Parathyroid adenoma (tissue), 2 donors: Measurements from ENCODE around the gene RBM19.

Experiments
- H2AFZ ChIP-seq: fragments of 300-600 bp; sonication (generic); one replicate; pipeline ENCODE4 v1.7.0; 2017; ENCODE audit warnings: antibody characterized with exemption, mild to moderate bottlenecking
- H3K27ac ChIP-seq: fragments of 300-600 bp; sonication (generic); one replicate; pipeline ENCODE4 v1.7.0; 2017
- H3K27me3 ChIP-seq: fragments of 300-600 bp; sonication (generic); one replicate; pipeline ENCODE4 v1.7.0; 2017; ENCODE audit warnings: low read length; ENCODE audit not compliant: control insufficient read depth, insufficient read depth
- H3K36me3 ChIP-seq: fragments of 300-600 bp; sonication (generic); one replicate; pipeline ENCODE4 v1.7.0; 2017; ENCODE audit warnings: low read length; ENCODE audit not compliant: control insufficient read depth, insufficient read depth
- H3K4me1 ChIP-seq: fragments of 300-600 bp; sonication (generic); one replicate; pipeline ENCODE4 v1.7.0; 2017; ENCODE audit warnings: control low read depth
- H3K4me2 ChIP-seq: fragments of 300-600 bp; sonication (generic); one replicate; pipeline ENCODE4 v1.7.0; 2017; ENCODE audit warnings: low read length
- H3K4me3 ChIP-seq: fragments of 300-600 bp; sonication (generic); one replicate; pipeline ENCODE4 v1.7.0; 2017; ENCODE audit warnings: low read depth, low read length
- H3K79me2 ChIP-seq: fragments of 300-600 bp; sonication (generic); one replicate; pipeline ENCODE4 v1.7.0; 2017; ENCODE audit warnings: control low read depth
- H3K9ac ChIP-seq: fragments of 300-600 bp; sonication (generic); one replicate; pipeline ENCODE4 v1.7.0; 2017; ENCODE audit warnings: mild to moderate bottlenecking
- H3K9me3 ChIP-seq: fragments of 300-600 bp; sonication (generic); one replicate; pipeline ENCODE4 v1.7.0; 2017; ENCODE audit warnings: low read length; ENCODE audit not compliant: control insufficient read depth
- TF ChIP-seq, protein P1 (sequence below): fragments of 300-600 bp; sonication (generic); IDR thresholded peaks from one replicate; pipeline ENCODE4 v1.7.0; 2017; ENCODE audit warnings: antibody characterized with exemption, mild to moderate bottlenecking
- donor health status: primary hyperparathyroidism.

Gene RBM19

GRCh38 chr12:113874326-113874725, 91.8 kb downstream of the RBM19 start:
- Histone ChIP-seq H3K9ac (no peak overlapping the region), H3K36me3 (no peaks in the 10 kb centered on the region), H3K4me1 (no peaks in the 10 kb centered on the region), H3K4me3 (no peak overlapping the region), H3K4me2 (no peak overlapping the region), H3K79me2 (no peaks in the 10 kb centered on the region), H3K27me3 (no peaks in the 10 kb centered on the region), H3K27ac (no peak overlapping the region), H3K9me3 (no peaks in the 10 kb centered on the region), H2AFZ (no peak overlapping the region)
- TF ChIP-seq, protein P1, sequence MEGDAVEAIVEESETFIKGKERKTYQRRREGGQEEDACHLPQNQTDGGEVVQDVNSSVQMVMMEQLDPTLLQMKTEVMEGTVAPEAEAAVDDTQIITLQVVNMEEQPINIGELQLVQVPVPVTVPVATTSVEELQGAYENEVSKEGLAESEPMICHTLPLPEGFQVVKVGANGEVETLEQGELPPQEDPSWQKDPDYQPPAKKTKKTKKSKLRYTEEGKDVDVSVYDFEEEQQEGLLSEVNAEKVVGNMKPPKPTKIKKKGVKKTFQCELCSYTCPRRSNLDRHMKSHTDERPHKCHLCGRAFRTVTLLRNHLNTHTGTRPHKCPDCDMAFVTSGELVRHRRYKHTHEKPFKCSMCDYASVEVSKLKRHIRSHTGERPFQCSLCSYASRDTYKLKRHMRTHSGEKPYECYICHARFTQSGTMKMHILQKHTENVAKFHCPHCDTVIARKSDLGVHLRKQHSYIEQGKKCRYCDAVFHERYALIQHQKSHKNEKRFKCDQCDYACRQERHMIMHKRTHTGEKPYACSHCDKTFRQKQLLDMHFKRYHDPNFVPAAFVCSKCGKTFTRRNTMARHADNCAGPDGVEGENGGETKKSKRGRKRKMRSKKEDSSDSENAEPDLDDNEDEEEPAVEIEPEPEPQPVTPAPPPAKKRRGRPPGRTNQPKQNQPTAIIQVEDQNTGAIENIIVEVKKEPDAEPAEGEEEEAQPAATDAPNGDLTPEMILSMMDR, result no peak

- Histone ChIP-seq H3K9me3 (no peaks in the 10 kb centered on the region), H3K9ac (no peak overlapping the region), H3K27ac (no peak overlapping the region), H3K36me3 (no peaks in the 10 kb centered on the region), H3K4me3 (no peak overlapping the region), H3K79me2 (no peaks in the 10 kb centered on the region), H2AFZ (no peak overlapping the region), H3K4me1 (no peaks in the 10 kb centered on the region), H3K4me2 (no peak overlapping the region), H3K27me3 (no peaks in the 10 kb centered on the region)
- TF ChIP-seq, protein P1, result no peak
Measured at GRCh38 chr12:113873740-113874139, 92.4 kb downstream of the RBM19 start.

- Histone ChIP-seq H3K9ac (no peak overlapping the region), H3K36me3 (no peaks in the 10 kb centered on the region), H3K27me3 (no peaks in the 10 kb centered on the region), H3K9me3 (no peaks in the 10 kb centered on the region), H3K79me2 (no peaks in the 10 kb centered on the region), H3K27ac (no peak overlapping the region), H2AFZ (no peak overlapping the region), H3K4me1 (no peaks in the 10 kb centered on the region), H3K4me3 (no peak overlapping the region), H3K4me2 (no peak overlapping the region)
- TF ChIP-seq, protein P1, result no peak
Measured at GRCh38 chr12:113870890-113871289, 95.2 kb downstream of the RBM19 start.

DNA sequence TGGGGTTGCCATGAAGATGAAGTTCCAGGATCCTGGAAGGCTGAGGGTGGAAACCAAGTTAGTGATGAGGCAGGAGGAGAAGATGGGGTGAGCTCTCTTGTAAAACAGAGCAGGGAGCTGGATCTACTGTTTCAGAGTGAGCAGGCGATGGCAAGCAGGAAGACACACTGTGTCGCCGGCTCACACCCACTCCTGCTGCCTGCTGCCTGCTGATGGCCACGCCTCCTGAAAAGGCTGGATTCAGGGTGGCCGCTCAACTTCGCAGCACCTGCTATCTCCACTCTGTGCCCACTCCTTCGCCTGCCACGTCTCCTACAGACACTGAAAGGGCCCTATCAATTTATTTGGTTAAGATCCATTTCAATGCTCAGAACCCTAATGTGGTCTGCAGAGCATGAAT, 96.1 kb downstream of the RBM19 start:
- Histone ChIP-seq H3K36me3 (no peaks in the 10 kb centered on the region), H3K4me1 (no peaks in the 10 kb centered on the region), H2AFZ (no peak overlapping the region), H3K4me3 (no peak overlapping the region), H3K27me3 (no peaks in the 10 kb centered on the region), H3K27ac (no peak overlapping the region), H3K79me2 (no peaks in the 10 kb centered on the region), H3K9ac (no peak overlapping the region), H3K4me2 (no peak overlapping the region), H3K9me3 (no peaks in the 10 kb centered on the region)
- TF ChIP-seq, protein P1, result no peak

GRCh38 chr12:113868365-113868764, 97.8 kb downstream of the RBM19 start:
- Histone ChIP-seq H3K4me3 (no peak overlapping the region), H3K27ac (no peak overlapping the region), H2AFZ (no peak overlapping the region), H3K27me3 (no peaks in the 10 kb centered on the region), H3K9ac (no peak overlapping the region), H3K79me2 (no peaks in the 10 kb centered on the region), H3K4me2 (no peak overlapping the region), H3K4me1 (no peaks in the 10 kb centered on the region), H3K9me3 (no peaks in the 10 kb centered on the region), H3K36me3 (no peaks in the 10 kb centered on the region)
- TF ChIP-seq, protein P1, result no peak
